ENCODE measurements around the gene FGF14.

FGF14 gene

DNA sequence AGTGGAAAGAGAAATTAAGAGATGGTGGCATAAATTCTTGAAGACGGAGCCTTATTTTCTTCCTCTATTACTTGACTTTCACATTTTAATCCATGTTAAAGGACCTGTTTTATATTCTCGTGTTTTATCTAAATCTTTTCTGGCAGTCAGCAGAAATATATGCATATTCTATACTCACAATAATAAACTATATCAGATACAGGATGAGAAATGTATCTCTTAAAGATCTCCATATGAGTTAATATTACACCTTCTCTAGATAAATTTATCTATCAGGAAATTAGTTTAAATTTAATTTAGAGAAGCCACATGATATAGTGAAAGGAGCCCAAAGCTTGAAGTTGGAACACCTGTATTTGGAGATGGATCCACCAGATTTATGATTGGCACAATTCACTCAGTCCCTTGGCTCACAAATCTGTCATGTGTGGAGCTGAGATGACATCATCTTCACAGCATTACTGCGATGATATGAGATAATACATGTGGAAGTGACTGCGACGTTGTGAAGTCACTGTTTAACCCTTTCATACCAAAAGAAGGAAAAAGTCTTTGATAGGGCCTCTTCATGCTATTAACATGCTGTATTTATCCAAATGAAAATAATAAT, 216.4 kb downstream of the FGF14 start:
- no peak for DNase-seq (ENCODE audit: low spot score)
- TF ChIP-seq, protein P1, sequence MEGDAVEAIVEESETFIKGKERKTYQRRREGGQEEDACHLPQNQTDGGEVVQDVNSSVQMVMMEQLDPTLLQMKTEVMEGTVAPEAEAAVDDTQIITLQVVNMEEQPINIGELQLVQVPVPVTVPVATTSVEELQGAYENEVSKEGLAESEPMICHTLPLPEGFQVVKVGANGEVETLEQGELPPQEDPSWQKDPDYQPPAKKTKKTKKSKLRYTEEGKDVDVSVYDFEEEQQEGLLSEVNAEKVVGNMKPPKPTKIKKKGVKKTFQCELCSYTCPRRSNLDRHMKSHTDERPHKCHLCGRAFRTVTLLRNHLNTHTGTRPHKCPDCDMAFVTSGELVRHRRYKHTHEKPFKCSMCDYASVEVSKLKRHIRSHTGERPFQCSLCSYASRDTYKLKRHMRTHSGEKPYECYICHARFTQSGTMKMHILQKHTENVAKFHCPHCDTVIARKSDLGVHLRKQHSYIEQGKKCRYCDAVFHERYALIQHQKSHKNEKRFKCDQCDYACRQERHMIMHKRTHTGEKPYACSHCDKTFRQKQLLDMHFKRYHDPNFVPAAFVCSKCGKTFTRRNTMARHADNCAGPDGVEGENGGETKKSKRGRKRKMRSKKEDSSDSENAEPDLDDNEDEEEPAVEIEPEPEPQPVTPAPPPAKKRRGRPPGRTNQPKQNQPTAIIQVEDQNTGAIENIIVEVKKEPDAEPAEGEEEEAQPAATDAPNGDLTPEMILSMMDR (IDR thresholded peaks at IDR 0.05; ENCODE audit: extremely low read depth, insufficient read depth, missing control alignments), result no peak
- in situ Hi-C loops (cut with MboI; ENCODE audit: low pct_unique_long_range_greater_than_20kb, low sequenced_read_pairs, unreplicated experiment), result no loop called here

DNA sequence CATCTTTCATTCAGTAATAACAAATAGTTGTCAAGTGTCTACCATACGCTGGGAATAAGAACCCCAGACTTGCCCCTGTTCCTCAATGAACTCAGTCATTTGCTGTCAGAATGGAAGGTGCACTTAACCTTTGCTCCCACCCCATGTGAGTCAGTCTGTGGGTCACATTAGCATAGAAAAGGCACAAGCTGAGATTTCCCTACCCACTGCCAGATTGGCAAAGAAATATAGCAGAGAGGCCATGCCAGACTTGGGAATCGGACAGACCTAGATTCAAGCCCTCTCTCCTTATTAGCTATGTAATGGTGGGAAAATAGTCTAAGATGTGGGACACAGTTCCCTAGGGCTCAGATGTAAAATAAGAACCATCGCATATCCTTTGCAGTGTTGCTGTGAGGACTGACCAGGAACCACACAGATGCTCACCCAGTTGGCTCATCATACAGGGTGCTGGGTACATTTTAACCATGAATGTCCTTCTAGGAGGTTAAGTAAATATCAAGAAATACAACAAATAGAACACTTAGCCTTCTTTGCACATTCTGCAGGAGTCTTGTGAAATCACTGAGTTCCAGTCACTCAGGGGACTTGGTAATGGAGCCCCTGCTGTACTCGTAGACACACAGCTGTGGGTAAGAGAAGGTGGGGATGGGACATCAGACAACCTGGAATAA, 218.2 kb downstream of the FGF14 start:
- TF ChIP-seq, protein P1 (IDR thresholded peaks at IDR 0.05; ENCODE audit: extremely low read depth, insufficient read depth, missing control alignments), result no peak
- DNase-seq (ENCODE audit: low spot score), result no peak
- in situ Hi-C loops (cut with MboI; ENCODE audit: low pct_unique_long_range_greater_than_20kb, low sequenced_read_pairs, unreplicated experiment), result no loop called here

DNA sequence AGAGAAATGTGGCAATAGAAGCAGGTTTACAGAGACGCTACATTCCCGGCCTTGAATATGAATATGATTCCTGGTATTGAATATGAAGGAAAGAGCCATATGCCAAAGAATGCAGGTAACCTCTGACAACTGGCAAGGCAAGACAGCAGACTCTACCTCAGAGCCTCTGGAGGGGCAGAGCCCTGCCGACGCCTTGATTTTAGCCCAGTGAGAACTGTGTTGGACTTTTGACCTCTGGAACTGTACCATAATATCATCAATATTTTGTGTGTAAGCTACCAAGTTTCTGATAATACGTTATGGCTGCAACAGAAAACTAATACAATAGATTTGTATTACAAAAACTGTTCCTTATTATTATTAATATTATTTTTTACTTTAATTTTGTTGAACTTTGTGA, 219.7 kb downstream of the FGF14 start:
- no peak for DNase-seq (ENCODE audit: low spot score)
- TF ChIP-seq, protein P1 (IDR thresholded peaks at IDR 0.05; ENCODE audit: extremely low read depth, insufficient read depth, missing control alignments), result no peak
- in situ Hi-C loops (cut with MboI; ENCODE audit: low pct_unique_long_range_greater_than_20kb, low sequenced_read_pairs, unreplicated experiment), result no loop called here

DNA sequence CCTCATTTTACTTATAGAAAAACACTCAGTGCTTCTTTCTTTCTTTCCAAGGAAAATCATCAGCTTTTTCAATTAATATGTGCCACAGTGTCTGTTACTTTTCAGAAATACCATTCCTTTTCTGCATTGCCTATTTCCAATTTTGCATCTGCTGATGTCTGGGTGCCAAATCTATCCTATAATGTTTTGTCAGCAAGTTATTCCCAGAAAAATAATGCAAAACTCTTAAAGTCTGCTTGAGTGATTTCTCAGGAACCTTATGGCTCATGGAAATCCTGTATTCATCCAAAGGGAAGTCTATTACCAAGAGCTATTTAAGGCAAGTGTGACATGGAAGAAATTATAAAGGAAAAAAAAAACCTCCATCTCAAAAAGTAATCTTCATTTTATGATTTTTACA, 224.4 kb downstream of the FGF14 start:
- in situ Hi-C loops (cut with MboI; ENCODE audit: low pct_unique_long_range_greater_than_20kb, low sequenced_read_pairs, unreplicated experiment), result no loop called here
- DNase-seq (ENCODE audit: low spot score), result no peak
- TF ChIP-seq, protein P1 (IDR thresholded peaks at IDR 0.05; ENCODE audit: extremely low read depth, insufficient read depth, missing control alignments), result no peak

DNA sequence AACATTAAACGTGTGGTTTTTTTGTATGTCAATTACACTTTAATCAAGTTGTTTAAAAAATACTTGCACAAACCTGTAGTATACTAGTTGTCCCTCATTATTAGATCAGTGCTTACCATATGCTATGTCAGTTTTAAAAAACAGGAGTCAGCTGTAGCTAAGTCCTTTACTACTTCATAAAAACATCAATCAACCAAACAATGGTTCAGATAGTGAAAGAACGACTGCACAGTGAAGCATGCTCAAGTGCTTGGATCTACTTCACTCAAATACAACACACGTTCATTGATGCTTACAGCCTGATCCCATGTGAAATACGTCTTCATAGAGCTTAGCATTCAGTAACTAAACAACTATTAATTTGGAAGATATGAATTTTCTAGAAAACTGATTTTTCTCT, 225.0 kb downstream of the FGF14 start:
- in situ Hi-C loops (cut with MboI; ENCODE audit: low pct_unique_long_range_greater_than_20kb, low sequenced_read_pairs, unreplicated experiment), result no loop called here
- DNase-seq (ENCODE audit: low spot score), result no peak
- TF ChIP-seq, protein P1 (IDR thresholded peaks at IDR 0.05; ENCODE audit: extremely low read depth, insufficient read depth, missing control alignments), result no peak

DNA sequence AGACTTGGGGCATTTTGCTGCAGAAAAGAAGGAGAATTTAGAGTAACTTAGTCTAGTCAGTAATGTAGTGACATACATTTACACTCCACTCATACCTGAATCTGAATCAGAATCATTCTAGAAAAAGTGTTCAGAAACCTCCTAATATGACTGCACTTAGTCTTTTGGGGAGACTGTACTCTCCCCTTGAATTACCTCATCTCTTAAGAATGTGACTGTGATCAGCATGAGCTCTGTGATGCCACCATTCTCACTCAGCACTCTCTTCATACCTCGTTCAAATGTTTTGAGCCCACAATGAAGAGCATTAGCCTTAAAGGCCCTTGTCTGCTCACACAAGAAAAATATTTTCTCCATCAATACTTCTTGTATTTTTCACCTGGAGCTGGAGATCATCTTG, 229.4 kb downstream of the FGF14 start:
- no peak for DNase-seq (ENCODE audit: low spot score)
- TF ChIP-seq, protein P1 (IDR thresholded peaks at IDR 0.05; ENCODE audit: extremely low read depth, insufficient read depth, missing control alignments), result no peak
- in situ Hi-C loops (cut with MboI; ENCODE audit: low pct_unique_long_range_greater_than_20kb, low sequenced_read_pairs, unreplicated experiment), result no loop called here

Data from GM13977 (cell line).